ENCODE results near the gene CAPNS1. TPM values are rescaled to one million over a fixed set of nuclear protein-coding genes. Genes with fewer than 3 reads are reported as not detected.
"Not testable (repeated sequence)": the region's sequence is repeated elsewhere in the genome, so short reads cannot be mapped to it uniquely, and the experiment has no call there.

CAPNS1 gene
- total and polyA plus RNA-seq, 8 donors, result 124 to 273 (median 224) TPM

DNA sequence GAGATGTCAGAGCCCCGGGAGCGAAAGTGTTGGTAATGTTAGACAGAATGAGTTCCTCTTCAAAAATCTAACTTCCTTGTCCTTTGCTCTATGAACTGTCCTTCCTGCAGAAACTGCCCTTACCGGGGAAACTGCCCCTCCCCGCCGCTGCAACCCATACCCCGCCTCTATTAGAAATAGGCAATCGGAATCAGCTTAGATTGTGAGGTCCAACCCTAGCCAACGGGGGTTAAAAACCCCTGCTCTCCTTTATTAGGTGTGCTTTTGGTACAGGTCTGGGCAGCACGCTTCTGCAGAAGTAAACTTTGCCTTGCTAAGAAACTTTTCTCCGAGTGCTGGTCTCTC lies 11.5 kb upstream of the CAPNS1 start:
- no peak for DNase-seq

GRCh38 chr19:36131221-36131620 lies 8.6 kb upstream of the CAPNS1 start:
- DNase-seq; H3K27ac ChIP-seq; intact Hi-C loops (cut with DNase I); H3K4me1 ChIP-seq; H3K36me3 ChIP-seq; H3K27me3 ChIP-seq; H3K9me3 ChIP-seq; FAIRE-seq; ATAC-seq; H3K4me3 ChIP-seq: not testable (repeated sequence)
- WGBS, 2 donors, result 53 to 66% methylated on average over 6 of the region's 6 CpGs

More for the DNA sequence above, 11.5 kb upstream of the CAPNS1 start:
- intact Hi-C loops (cut with DNase I), result loop anchor here in 2 of 3 donors (5.0 kb wide), 2 partner anchors 39 to 44 kb away; no protein-coding TSS in a partner anchor
- Histone ChIP-seq H3K36me3 (no peaks in the 10 kb centered on the region), H3K27me3 (no peaks in the 10 kb centered on the region), H3K4me1 (peaks cover 0 to 5% (median 0%) of the 10 kb centered on the region in 3 donors), H3K9me3 (no peaks in the 10 kb centered on the region), H3K27ac (peak overlapping the region; percentile 65 to 91 (median 88)), H3K4me3 (peak overlapping the region in 3 of 4 donors; percentile 40 to 55 (median 43))
- FAIRE-seq (no peak), ATAC-seq (peak; percentile 5 to 24 (median 16))
- WGBS, 2 donors, result 6 to 8% methylated on average over 10 of the region's 10 CpGs
- TF ChIP-seq CTCF (IDR thresholded peaks at IDR 0.05), result no peak

GRCh38 chr19:36134867-36135266 lies 5.0 kb upstream of the CAPNS1 start:
- DNase-seq; intact Hi-C loops (cut with DNase I); FAIRE-seq; H3K4me3 ChIP-seq; H3K27me3 ChIP-seq; H3K9me3 ChIP-seq; ATAC-seq; H3K27ac ChIP-seq; H3K36me3 ChIP-seq: not testable (repeated sequence)
- peaks cover 0 to 12% (median 0%) of the 10 kb centered on the region in 3 donors for H3K4me1 ChIP-seq
- 76 to 81% methylated on average over 4 of the region's 4 CpGs for WGBS, 2 donors

- FAIRE-seq (no peak), DNase-seq (peak in 5 of 6 donors; percentile 63 to 87 (median 78)), ATAC-seq (peak; percentile 24 to 58 (median 42))
- 51 to 52% methylated on average over 12 of the region's 12 CpGs for WGBS, 2 donors
- intact Hi-C loops (cut with DNase I), result no loop called here
- Histone ChIP-seq H3K27ac (peak overlapping the region; percentile 36 to 77 (median 51)), H3K27me3 (no peaks in the 10 kb centered on the region), H3K4me3 (no peak overlapping the region), H3K36me3 (no peaks in the 10 kb centered on the region), H3K4me1 (peaks cover 0 to 18% (median 0%) of the 10 kb centered on the region in 3 donors), H3K9me3 (no peaks in the 10 kb centered on the region)
- no peak for TF ChIP-seq CTCF (IDR thresholded peaks at IDR 0.05)
Measured at GRCh38 chr19:36136964-36137686, 2.7 kb upstream of the CAPNS1 start.

GRCh38 chr19:36139120-36139472 lies 770 bp upstream of the CAPNS1 start:
- Histone ChIP-seq H3K27ac (peak overlapping the region; percentile 86 to 97 (median 96)), H3K9me3 (no peaks in the 10 kb centered on the region), H3K4me1 (peaks cover 0 to 18% (median 0%) of the 10 kb centered on the region in 3 donors), H3K36me3 (peaks cover 0 to 11% (median 0%) of the 10 kb centered on the region in 3 donors), H3K27me3 (no peaks in the 10 kb centered on the region), H3K4me3 (peak overlapping the region; percentile 68 to 95 (median 80))
- no peak for TF ChIP-seq CTCF (IDR thresholded peaks at IDR 0.05)
- ATAC-seq (no peak), FAIRE-seq (no peak), DNase-seq (no peak)
- 58 to 60% methylated on average over 7 of the region's 7 CpGs for WGBS, 2 donors
- intact Hi-C loops (cut with DNase I), result no loop called here
